GM12891 (cell line): Measurements from ENCODE around the gene OPN1SW.

Source experiments
- DNase-seq: peaks from one replicate; pipeline ENCODE4 v3.0.0; 2011; ENCODE audit warnings: low spot score; ENCODE audit not compliant: insufficient read length
- FAIRE-seq: peaks from 2 replicates; lab custom pipeline; 2011; peaks lifted over from hg19 to GRCh38; lab: Jason Lieb, UNC
- PAX5 ChIP-seq: IDR thresholded peaks from 2 replicates; pipeline ENCODE4 v1.6.1; 2011; ENCODE audit warnings: low read length, moderate library complexity, mild to moderate bottlenecking; ENCODE audit not compliant: insufficient read depth, severe bottlenecking
- POLR2A ChIP-seq: IDR thresholded peaks from 2 replicates; pipeline ENCODE4 v1.6.1; 2011; ENCODE audit warnings: low read depth, low read length, control low read depth
- POLR2AphosphoS5 ChIP-seq: IDR thresholded peaks from 2 replicates; pipeline ENCODE4 v1.6.1; 2011; ENCODE audit warnings: low read depth, low read length, control low read depth
- POU2F2 ChIP-seq: IDR thresholded peaks from 2 replicates; pipeline ENCODE4 v1.6.1; 2011; ENCODE audit warnings: low read depth, mild to moderate bottlenecking, control low read depth, low read length, moderate library complexity
- SPI1 ChIP-seq: IDR thresholded peaks from 2 replicates; pipeline ENCODE4 v1.6.1; 2011; ENCODE audit warnings: low read depth, low read length, control low read depth
- TAF1 ChIP-seq: IDR thresholded peaks from 2 replicates; pipeline ENCODE4 v1.6.1; 2011; ENCODE audit warnings: low read depth, low read length, control low read depth

The OPN1SW gene

DNA sequence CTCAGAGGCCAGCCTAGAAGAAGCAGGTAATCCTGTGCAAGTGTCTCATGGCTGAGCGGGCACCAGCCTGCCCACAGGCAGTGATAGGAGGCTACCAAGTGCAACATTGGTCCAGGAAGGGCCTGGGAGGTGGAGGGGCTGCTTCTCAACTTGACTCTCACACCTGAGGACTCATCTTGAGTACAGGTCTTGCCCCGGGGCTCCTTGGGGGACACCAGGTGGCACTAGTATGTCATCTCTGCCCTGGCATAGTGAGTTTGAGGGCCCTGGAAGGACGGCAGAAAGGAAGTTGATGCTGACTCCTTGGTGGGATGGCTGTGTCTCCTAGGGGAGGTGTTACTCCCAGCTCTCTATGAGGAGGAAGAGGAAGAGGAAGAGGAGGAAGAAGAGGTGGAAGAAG is 18.4 kb upstream of the OPN1SW start:
- DNase-seq (no peak), FAIRE-seq (no peak)
- TF ChIP-seq POLR2AphosphoS5 (no peak), PAX5 (no peak), SPI1 (no peak), TAF1 (no peak), POLR2A (no peak), POU2F2 (no peak)

DNA sequence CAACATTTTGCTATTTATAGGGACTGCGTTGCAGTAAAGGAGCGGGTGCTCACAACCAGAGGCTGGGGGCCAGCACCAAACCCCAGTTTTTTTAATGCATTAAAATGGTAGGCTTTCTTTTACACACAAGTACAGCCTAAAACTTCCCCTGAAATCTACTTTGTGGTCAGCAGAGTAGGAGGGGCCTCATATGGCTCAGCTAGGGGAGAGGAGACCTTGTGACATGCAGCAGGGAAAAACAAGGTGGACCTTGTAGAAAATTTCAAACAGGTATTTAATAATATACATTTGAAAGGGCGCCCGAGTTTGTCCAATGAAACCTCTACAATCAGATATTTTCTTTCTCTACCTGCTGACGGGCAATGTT is 17.6 kb upstream of the OPN1SW start:
- TF ChIP-seq SPI1: no peak
- TF ChIP-seq PAX5: no peak
- no peak for TF ChIP-seq TAF1
- TF ChIP-seq POLR2A: no peak
- TF ChIP-seq POLR2AphosphoS5: no peak
- TF ChIP-seq POU2F2: no peak
- DNase-seq (no peak), FAIRE-seq (no peak)

DNA sequence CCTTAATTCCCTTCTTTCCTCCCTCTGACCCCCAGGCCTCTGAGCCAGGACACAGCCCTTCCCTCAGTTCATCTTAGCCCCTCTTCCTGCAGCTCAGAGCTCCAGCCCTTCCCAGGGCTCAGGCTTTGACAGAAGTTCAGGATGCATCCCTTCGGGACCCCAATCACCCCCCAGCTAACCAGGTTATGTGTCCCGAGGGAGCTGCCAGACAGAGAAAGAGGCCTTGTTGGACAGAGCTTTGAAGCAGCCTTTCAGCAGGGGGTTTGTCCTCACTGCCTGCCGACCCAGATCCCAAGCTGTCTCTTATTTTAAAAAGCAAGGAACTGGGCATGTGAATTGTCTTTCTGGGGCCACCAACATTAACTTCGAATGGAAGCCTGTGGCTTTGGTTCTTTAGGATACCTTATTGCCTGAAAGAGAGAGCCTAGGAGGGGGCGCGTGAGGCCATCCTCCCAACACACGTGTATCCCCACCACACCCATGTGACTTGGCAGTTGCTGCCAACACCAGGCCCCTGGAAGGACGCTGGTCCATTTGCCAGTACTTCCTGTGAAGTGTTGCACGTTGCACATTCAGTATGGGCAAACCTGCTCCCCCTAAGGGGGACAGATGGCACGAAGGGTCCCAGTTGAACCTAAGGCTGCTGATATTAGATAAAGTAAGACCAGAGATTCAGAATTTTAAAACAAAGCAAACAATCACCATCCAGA is 17.0 kb upstream of the OPN1SW start:
- DNase-seq (no peak), FAIRE-seq (no peak)
- no peak for TF ChIP-seq PAX5
- TF ChIP-seq POLR2A: no peak
- no peak for TF ChIP-seq SPI1
- TF ChIP-seq TAF1: no peak

DNA sequence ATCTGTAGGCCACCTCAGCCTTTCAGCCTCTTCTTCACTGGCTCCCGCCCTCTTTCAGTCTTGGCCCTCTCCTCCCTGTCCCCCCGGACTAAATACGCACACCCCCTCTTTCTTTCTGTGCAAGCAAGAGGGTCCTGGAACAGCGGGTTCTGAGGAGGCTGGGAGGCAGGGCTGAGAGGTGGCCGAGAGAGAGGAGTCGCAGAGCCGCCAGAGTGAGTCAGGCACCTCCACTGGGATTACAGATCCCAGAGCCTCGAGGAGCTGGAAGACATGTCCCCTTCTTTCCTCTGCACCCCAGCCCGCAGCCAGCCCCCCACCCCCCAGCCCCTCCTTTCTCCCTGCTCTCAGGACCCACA is 16.4 kb upstream of the OPN1SW start:
- no peak for DNase-seq
- FAIRE-seq: no peak
- no peak for TF ChIP-seq TAF1
- TF ChIP-seq PAX5: no peak
- TF ChIP-seq POU2F2: no peak
- TF ChIP-seq SPI1: no peak
- TF ChIP-seq POLR2A: no peak
- TF ChIP-seq POLR2AphosphoS5: no peak

DNA sequence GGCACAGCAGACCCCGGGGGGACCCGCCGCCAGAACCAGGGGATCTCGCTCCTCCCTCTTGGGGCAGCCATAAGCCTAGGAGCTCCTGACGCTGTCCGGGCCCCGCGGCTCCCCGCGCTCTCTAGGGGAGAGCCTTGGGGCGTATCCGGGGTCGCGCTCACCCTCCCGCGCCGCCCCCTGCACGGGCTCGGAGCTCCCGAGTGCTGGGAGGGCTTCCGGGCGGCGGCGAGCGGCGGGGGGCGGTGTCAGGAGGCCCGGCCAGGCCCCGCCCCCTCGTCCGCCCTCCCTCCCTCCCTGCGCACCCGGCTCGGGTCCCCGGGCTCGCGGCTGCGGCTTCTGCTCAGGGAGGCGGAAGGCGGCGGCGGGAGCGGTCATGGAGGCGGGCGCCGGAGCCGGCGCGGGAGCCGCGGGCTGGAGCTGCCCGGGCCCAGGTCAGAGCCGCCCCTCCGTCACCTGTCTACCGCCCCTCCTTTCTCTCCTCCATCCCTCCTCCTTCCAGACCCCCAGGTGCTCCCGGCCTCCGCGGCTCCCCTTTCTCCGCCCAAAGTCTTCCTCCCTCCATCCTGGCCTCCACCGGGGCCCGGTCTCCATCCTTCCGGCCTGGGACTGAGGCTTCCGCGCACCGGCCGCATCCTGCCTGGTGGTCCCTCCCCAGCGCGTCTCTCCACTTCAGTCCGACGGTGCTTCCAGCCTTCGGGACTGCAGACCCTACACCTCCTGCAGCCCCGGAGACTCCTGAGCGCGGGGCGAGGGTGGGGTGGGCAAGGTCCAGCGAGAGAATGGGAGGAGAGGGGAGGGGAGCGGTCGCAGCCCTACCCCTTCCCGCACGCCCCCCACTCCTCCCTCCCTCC is 15.8 kb upstream of the OPN1SW start, which contains the start of gene CCDC136:
CCDC136 (plus strand) TSS at position 848 of the 851 bp plus-strand sequence. CDS start 444 bp downstream, outside the sequence.
- FAIRE-seq (no peak), DNase-seq (peak; percentile 83)
- TF ChIP-seq SPI1: no peak

DNA sequence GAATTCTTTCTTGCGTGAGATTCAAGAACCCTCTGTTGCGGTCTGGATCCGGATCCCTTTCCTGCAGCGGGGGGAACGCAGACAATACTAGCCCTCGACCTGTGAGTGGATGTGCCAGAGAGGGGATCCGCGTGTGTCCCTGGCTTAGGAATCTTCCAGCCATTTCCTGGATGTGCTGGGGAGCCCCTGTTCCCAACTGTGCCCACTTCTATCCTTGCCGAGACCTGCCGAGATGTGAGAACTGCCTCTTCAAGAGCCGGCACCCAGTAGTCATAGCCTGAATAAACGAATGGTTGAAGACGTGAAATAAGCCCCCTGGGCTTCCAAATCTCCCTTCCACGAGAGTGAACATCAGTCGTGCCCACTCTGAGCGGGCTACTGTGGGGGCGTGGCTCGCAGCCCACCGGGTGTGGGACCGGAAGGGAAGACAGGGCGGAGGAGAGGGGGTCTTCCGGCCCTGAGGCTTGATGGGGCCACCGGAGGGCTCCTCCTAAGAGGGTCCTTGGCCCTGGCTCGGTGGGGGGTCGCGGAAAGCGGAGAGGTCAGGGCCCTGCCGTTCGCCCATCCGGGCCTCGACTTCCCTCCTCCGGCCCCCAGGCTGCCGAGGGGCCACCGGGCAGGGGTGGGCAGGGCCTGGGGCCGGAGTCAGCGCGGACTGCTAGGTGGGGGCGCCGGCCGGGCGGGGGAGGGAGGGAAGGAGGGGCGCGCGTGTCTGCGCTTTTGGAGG is 14.9 kb upstream of the OPN1SW start:
- FAIRE-seq: no peak
- no peak for DNase-seq

DNA sequence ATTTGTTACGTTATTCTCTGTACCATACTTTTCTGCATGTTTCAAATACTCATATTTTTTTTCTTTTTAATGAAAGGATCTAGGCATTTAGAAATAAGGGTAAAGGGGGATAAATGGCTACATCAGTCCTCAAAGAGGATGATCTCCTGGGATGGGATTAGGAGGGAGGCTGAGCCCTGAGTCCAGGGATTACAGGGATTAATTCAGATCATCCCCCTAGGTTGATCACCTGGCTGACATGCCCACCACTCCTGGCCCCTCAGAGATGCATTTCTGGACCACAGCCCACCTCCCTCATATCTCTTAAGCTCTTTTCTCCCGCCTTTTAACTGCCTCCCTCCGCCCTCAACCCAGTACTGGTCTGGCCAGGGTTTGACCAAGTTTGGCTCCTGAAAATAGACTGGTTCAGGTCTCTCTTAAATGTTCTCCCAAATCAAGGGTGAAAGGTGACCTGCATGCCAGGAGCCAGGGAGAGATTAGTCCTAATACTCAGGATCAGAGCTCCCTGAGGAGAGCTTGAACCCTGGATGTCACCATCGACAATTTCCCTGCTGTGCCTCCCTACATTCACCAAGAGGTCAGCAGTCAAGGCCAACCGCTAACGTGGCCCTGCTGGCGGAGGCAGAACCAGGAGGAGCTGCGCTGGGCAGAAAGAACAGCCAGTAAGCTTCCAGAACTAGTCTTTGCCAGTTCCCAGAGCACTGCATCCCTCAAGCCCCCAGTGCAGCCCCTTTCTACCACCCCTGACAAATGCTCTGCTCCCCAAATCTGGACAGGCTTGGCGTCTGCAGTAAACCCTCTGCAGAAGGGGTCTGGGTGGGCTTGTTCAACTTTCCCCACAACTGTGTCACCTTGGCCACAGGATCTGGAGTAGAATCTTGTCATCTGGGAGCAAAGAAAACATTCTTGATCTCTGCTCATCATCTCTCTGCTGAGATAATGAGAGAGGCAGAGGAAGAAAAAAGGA is 13.1 kb upstream of the OPN1SW start:
- no peak for FAIRE-seq
- DNase-seq: no peak
- TF ChIP-seq POLR2AphosphoS5: no peak
- TF ChIP-seq TAF1: no peak
- no peak for TF ChIP-seq PAX5
- no peak for TF ChIP-seq POLR2A
- no peak for TF ChIP-seq SPI1

More for the DNA sequence above, 14.9 kb upstream of the OPN1SW start:
- TF ChIP-seq PAX5 (no peak), POLR2AphosphoS5 (no peak), SPI1 (no peak), POU2F2 (no peak), TAF1 (no peak)

DNA sequence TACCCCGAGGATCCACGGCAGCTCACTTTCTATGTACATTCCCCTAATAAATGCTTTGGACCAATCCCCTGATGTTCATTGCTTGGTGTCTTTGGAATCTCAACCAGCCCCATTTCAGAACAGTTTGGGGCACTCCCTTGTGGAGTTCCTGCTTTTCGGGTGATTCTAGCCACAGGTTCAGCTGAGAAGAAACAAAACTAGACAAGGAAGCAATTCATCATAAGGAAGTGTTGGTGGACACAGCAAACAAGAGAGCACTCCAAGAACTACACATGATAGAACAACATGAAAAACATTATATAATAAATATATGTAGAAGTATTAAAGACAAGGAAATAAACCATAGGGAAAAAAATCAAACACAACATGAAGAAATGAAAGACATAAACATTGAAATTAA is 10.1 kb upstream of the OPN1SW start:
- DNase-seq: no peak

DNA sequence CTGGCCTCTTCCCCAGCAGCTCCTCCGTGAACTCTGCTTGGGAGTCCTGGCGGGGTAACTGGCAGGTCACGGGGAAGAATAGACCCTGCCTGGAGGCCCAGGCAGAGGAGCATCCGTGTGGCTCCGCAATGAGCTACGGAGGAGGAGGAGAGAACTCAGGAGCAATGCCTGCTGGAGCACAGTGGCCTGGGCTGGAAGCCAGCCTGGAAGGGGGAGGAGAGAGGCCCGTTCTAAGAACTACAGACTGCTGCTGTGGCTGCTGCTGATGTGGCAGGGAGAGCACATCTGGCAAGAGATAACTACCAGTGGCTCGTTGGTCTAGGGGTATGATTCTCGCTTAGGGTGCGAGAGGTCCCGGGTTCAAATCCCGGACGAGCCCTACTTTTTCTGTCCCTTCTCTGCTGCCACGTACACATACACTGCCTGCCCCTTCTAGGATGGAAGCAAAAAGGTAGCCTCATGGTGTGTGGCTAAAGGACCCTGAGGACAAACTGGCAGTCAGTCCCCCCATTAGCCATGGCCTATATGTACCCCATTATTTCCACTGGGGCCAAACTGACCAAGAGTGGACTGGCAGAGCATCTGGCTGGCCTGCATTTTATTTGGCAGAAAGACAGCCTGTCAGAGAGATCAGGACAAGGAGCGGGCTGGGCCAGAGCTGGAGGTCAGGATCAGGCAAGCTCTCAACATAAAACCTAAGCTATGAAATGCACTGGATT is 7.7 kb upstream of the OPN1SW start:
- TF ChIP-seq PAX5 (no peak), POLR2AphosphoS5 (no peak), TAF1 (no peak), POLR2A (no peak), POU2F2 (no peak), SPI1 (no peak)
- FAIRE-seq: no peak
- DNase-seq: no peak

More for the DNA sequence above, 10.1 kb upstream of the OPN1SW start:
- no peak for FAIRE-seq
- no peak for TF ChIP-seq SPI1
- TF ChIP-seq POU2F2: no peak
